Measurements from ENCODE around the gene BRF1.

BRF1 gene

GRCh38 chr14:105316577-105316941 is 15.8 kb upstream of the BRF1 start:
- no peak for TF ChIP-seq CTCF (conservative IDR thresholded peaks at IDR 0.05)
- H3K27ac ChIP-seq: peak overlapping the region; percentile 86

GRCh38 chr14:105315941-105316576 is 15.3 kb upstream of the BRF1 start:
- H3K27ac ChIP-seq: peak overlapping the region; percentile 86

GRCh38 chr14:105315211-105315721 is 14.5 kb upstream of the BRF1 start:
- TF ChIP-seq CTCF (conservative IDR thresholded peaks at IDR 0.05): no peak
- peak overlapping the region; percentile 86 for H3K27ac ChIP-seq

More at GRCh38 chr14:105315941-105316576, 15.3 kb upstream of the BRF1 start:
- TF ChIP-seq CTCF (conservative IDR thresholded peaks at IDR 0.05): no peak

GRCh38 chr14:105314287-105315200 is 13.7 kb upstream of the BRF1 start, which contains the start of gene PACS2:
TSS of gene PACS2 (plus strand) at chr14:105314748. CDS start at chr14:105314919, 171 bp downstream.
- H3K27ac ChIP-seq: peak within 1 kb of the TSS; percentile 86
- no peak for TF ChIP-seq CTCF (conservative IDR thresholded peaks at IDR 0.05)

- peak overlapping the region; percentile 85 for H3K27ac ChIP-seq
- no peak for TF ChIP-seq CTCF (conservative IDR thresholded peaks at IDR 0.05)
Measured at GRCh38 chr14:105313381-105314286, 12.8 kb upstream of the BRF1 start.

- TF ChIP-seq CTCF (conservative IDR thresholded peaks at IDR 0.05): no peak
- H3K27ac ChIP-seq: peak overlapping the region; percentile 85
Measured at GRCh38 chr14:105312973-105313372, 12.2 kb upstream of the BRF1 start.

Measured in VCaP (cell line).